Left hindlimb (tissue), 1 donor: ENCODE results near the gene LRRC8A.
A peak's percentile ranks its signal among the peaks of the same experiment; 100 is the strongest.

ENCODE experiments used
- DNase-seq: peaks from one replicate; pipeline ENCODE4 v3.0.0-alpha.2; 2018

LRRC8A gene

GRCh38 chr9:128902351-128903078 is 20.6 kb downstream of the LRRC8A start:
- DNase-seq, result no peak

GRCh38 chr9:128903079-128903461 is 21.1 kb downstream of the LRRC8A start:
- no peak for DNase-seq

GRCh38 chr9:128903871-128904620 is 22.1 kb downstream of the LRRC8A start:
- DNase-seq, result no peak

GRCh38 chr9:128905964-128906363 is 24.0 kb downstream of the LRRC8A start:
- no peak for DNase-seq

GRCh38 chr9:128906741-128907140 is 24.8 kb downstream of the LRRC8A start:
- DNase-seq, result no peak

- DNase-seq, result peak; percentile 14
Measured at GRCh38 chr9:128908372-128908771, 26.4 kb downstream of the LRRC8A start.

- DNase-seq, result peak; percentile 18
Measured at GRCh38 chr9:128909859-128910258, 27.9 kb downstream of the LRRC8A start.

- DNase-seq, result peak; percentile 31
Measured at GRCh38 chr9:128910906-128911305, 29.0 kb downstream of the LRRC8A start.

- peak; percentile 72 for DNase-seq
Measured at GRCh38 chr9:128911529-128912035, 29.6 kb downstream of the LRRC8A start.

GRCh38 chr9:128912270-128912853 is 30.4 kb downstream of the LRRC8A start:
- peak; percentile 32 for DNase-seq

- DNase-seq, result no peak
Measured at GRCh38 chr9:128913048-128913900, 31.3 kb downstream of the LRRC8A start.

GRCh38 chr9:128913995-128914772 is 32.3 kb downstream of the LRRC8A start:
- DNase-seq, result no peak

GRCh38 chr9:128916204-128916603 is 34.3 kb downstream of the LRRC8A start:
- no peak for DNase-seq

GRCh38 chr9:128916745-128917144 is 34.8 kb downstream of the LRRC8A start:
- DNase-seq, result no peak

- DNase-seq, result peak; percentile 82
Measured at GRCh38 chr9:128917151-128917849, 35.4 kb downstream of the LRRC8A start.

- DNase-seq, result no peak
Measured at GRCh38 chr9:128918921-128919320, 37.0 kb downstream of the LRRC8A start.

GRCh38 chr9:128919402-128920089 is 37.6 kb downstream of the LRRC8A start:
- DNase-seq, result no peak

GRCh38 chr9:128920381-128921058 is 38.6 kb downstream of the LRRC8A start, which contains the start of gene PHYHD1:
Gene PHYHD1, plus strand, starts transcription at chr9:128920982. Its CDS starts 1,342 bp downstream, at chr9:128922324.
- DNase-seq, result no peak

GRCh38 chr9:128921881-128922763 is 40.2 kb downstream of the LRRC8A start:
- DNase-seq, result peak; percentile 78
